HL-60 (cell line): ENCODE results near the gene DOK7.
A peak's percentile ranks its signal among the peaks of the same experiment; 100 is the strongest.

Source experiments
- DNase-seq, 2 experiments: peaks; one replicate each; pipeline ENCODE4 v3.0.0-alpha.2; 2010 to 2020; ENCODE audit warnings: low read depth in 1 of 2, low spot score in 1 of 2
- H3K27ac ChIP-seq: fragments of 250-450 bp; sonication (Bioruptor Pico); replicated peaks from 2 replicates; pipeline ENCODE4 v1.5.1; 2020; ENCODE audit warnings: mild to moderate bottlenecking, moderate library complexity
- H3K27me3 ChIP-seq: fragments of 250-450 bp; sonication (Bioruptor Pico); 2 replicates; pipeline ENCODE4 v1.5.1; 2021; ENCODE audit warnings: mild to moderate bottlenecking, moderate library complexity; ENCODE audit not compliant: insufficient read depth, poor library complexity, severe bottlenecking
- H3K4me3 ChIP-seq: replicated peaks from 2 replicates; pipeline ENCODE4 v1.5.1; 2011; ENCODE audit warnings: mild to moderate bottlenecking, control low read depth, low read length; ENCODE audit not compliant: insufficient read depth
- CTCF ChIP-seq: IDR thresholded peaks from one replicate; pipeline ENCODE4 v1.5.1; 2011; ENCODE audit warnings: low read length, control low read depth, inconsistent platforms; ENCODE audit not compliant: insufficient read depth
- GABPA ChIP-seq: IDR thresholded peaks from 2 replicates; pipeline ENCODE4 v1.6.1; 2012; ENCODE audit warnings: low read depth
- POLR2AphosphoS5 ChIP-seq: IDR thresholded peaks from 2 replicates; pipeline ENCODE4 v1.6.1; 2012; ENCODE audit warnings: low read depth
- REST ChIP-seq: IDR thresholded peaks from 2 replicates; pipeline ENCODE4 v1.6.1; 2012; ENCODE audit warnings: low read depth; ENCODE audit not compliant: insufficient replicate concordance
- SPI1 ChIP-seq: IDR thresholded peaks from 2 replicates; pipeline ENCODE4 v1.6.1; 2012; ENCODE audit warnings: low read depth, mild to moderate bottlenecking, borderline replicate concordance
- long read RNA-seq: library from polyadenylated mRNA; unstranded; transcript quantifications from one replicate; pipeline ENCODE4 v2.0.0, GENCODE V29; 2020

Gene DOK7
- long read RNA-seq, result 0 reads

- H3K4me3 ChIP-seq, result no peak within 1 kb of the TSS
- DNase-seq, result no peak
- TF ChIP-seq SPI1 (no peak), CTCF (no peak), REST (no peak), GABPA (no peak), POLR2AphosphoS5 (no peak)
- H3K27me3 ChIP-seq, result peaks cover 31% of the 10 kb centered on the region
- H3K27ac ChIP-seq, result no peak within 1 kb of the TSS
Observed at GRCh38 chr4:3462790-3463415, at the start of gene DOK7. TSS of gene DOK7 (plus strand) at chr4:3463306. CDS start at chr4:3463376, 70 bp downstream.

GRCh38 chr4:3413675-3414420, 49.3 kb upstream of the DOK7 start:
- H3K27me3 ChIP-seq, result no peaks in the 10 kb centered on the region
- H3K27ac ChIP-seq, result no peak overlapping the region
- DNase-seq, result no peak
- TF ChIP-seq GABPA (no peak), REST (no peak), CTCF (no peak), SPI1 (no peak), POLR2AphosphoS5 (no peak)
- H3K4me3 ChIP-seq, result no peak overlapping the region

GRCh38 chr4:3414421-3415279, 48.5 kb upstream of the DOK7 start:
- Histone ChIP-seq H3K27me3 (no peaks in the 10 kb centered on the region), H3K27ac (no peak overlapping the region), H3K4me3 (no peak overlapping the region)
- TF ChIP-seq SPI1 (peak; percentile 48; the same call in 1 of the 2 replicates), GABPA (no peak)
- DNase-seq, result peak in 1 of 2 experiments; percentile 66

GRCh38 chr4:3415471-3416141, 47.5 kb upstream of the DOK7 start:
- H3K27me3 ChIP-seq, result no peaks in the 10 kb centered on the region
- DNase-seq, result no peak
- no peak overlapping the region for H3K4me3 ChIP-seq
- no peak for TF ChIP-seq POLR2AphosphoS5
- no peak for TF ChIP-seq CTCF
- no peak for TF ChIP-seq SPI1
- TF ChIP-seq GABPA, result no peak
- TF ChIP-seq REST, result no peak
- H3K27ac ChIP-seq, result no peak overlapping the region
